ENCODE data around the gene GALNT17.

GALNT17 gene

GRCh38 chr7:71409550-71410157 lies 277.7 kb downstream of the GALNT17 start:
- DNase-seq, result no peak
- TF ChIP-seq GATA1 (IDR thresholded peaks at IDR 0.05; ENCODE audit: low read depth, low read length), result no peak
- no peak for TF ChIP-seq POLR2A (IDR thresholded peaks at IDR 0.05; ENCODE audit: low read length)

- no peak for DNase-seq
- no peak for TF ChIP-seq GATA1 (IDR thresholded peaks at IDR 0.05; ENCODE audit: low read depth, low read length)
- no peak for TF ChIP-seq POLR2A (IDR thresholded peaks at IDR 0.05; ENCODE audit: low read length)
Observed at GRCh38 chr7:71411475-71411874, 279.5 kb downstream of the GALNT17 start.

GRCh38 chr7:71414490-71414889 lies 282.5 kb downstream of the GALNT17 start:
- DNase-seq, result no peak
- TF ChIP-seq POLR2A (IDR thresholded peaks at IDR 0.05; ENCODE audit: low read length) (no peak), GATA1 (IDR thresholded peaks at IDR 0.05; ENCODE audit: low read depth, low read length) (no peak)

GRCh38 chr7:71419546-71420337 lies 287.8 kb downstream of the GALNT17 start:
- TF ChIP-seq GATA1 (IDR thresholded peaks at IDR 0.05; ENCODE audit: low read depth, low read length) (no peak), POLR2A (IDR thresholded peaks at IDR 0.05; ENCODE audit: low read length) (no peak)
- DNase-seq, result no peak

- TF ChIP-seq GATA1 (IDR thresholded peaks at IDR 0.05; ENCODE audit: low read depth, low read length), result no peak
- no peak for TF ChIP-seq POLR2A (IDR thresholded peaks at IDR 0.05; ENCODE audit: low read length)
- no peak for DNase-seq
Observed at GRCh38 chr7:71422104-71422503, 290.2 kb downstream of the GALNT17 start.

- TF ChIP-seq POLR2A (IDR thresholded peaks at IDR 0.05; ENCODE audit: low read length) (no peak), GATA1 (IDR thresholded peaks at IDR 0.05; ENCODE audit: low read depth, low read length) (no peak)
- DNase-seq, result no peak
Observed at GRCh38 chr7:71424166-71425035, 292.5 kb downstream of the GALNT17 start.

GRCh38 chr7:71429083-71429482 lies 297.1 kb downstream of the GALNT17 start:
- TF ChIP-seq POLR2A (IDR thresholded peaks at IDR 0.05; ENCODE audit: low read length), result no peak
- DNase-seq, result no peak

GRCh38 chr7:71430246-71430645 lies 298.3 kb downstream of the GALNT17 start:
- no peak for TF ChIP-seq GATA1 (IDR thresholded peaks at IDR 0.05; ENCODE audit: low read depth, low read length)
- no peak for TF ChIP-seq POLR2A (IDR thresholded peaks at IDR 0.05; ENCODE audit: low read length)
- no peak for DNase-seq

- no peak for DNase-seq
- TF ChIP-seq GATA1 (IDR thresholded peaks at IDR 0.05; ENCODE audit: low read depth, low read length), result no peak
- TF ChIP-seq POLR2A (IDR thresholded peaks at IDR 0.05; ENCODE audit: low read length), result no peak
Observed at GRCh38 chr7:71439321-71439720, 307.4 kb downstream of the GALNT17 start.

- TF ChIP-seq GATA1 (IDR thresholded peaks at IDR 0.05; ENCODE audit: low read depth, low read length), result no peak
- TF ChIP-seq POLR2A (IDR thresholded peaks at IDR 0.05; ENCODE audit: low read length), result no peak
- DNase-seq, result no peak
Observed at GRCh38 chr7:71442492-71443190, 310.7 kb downstream of the GALNT17 start.

GRCh38 chr7:71443191-71443530 lies 311.2 kb downstream of the GALNT17 start:
- no peak for DNase-seq
- TF ChIP-seq GATA1 (IDR thresholded peaks at IDR 0.05; ENCODE audit: low read depth, low read length) (no peak), POLR2A (IDR thresholded peaks at IDR 0.05; ENCODE audit: low read length) (no peak)

- no peak for DNase-seq
- TF ChIP-seq POLR2A (IDR thresholded peaks at IDR 0.05; ENCODE audit: low read length) (no peak), GATA1 (IDR thresholded peaks at IDR 0.05; ENCODE audit: low read depth, low read length) (no peak)
Observed at GRCh38 chr7:71444130-71444529, 312.2 kb downstream of the GALNT17 start.

GRCh38 chr7:71453630-71454029 lies 321.7 kb downstream of the GALNT17 start:
- DNase-seq, result no peak
- TF ChIP-seq POLR2A (IDR thresholded peaks at IDR 0.05; ENCODE audit: low read length) (no peak), GATA1 (IDR thresholded peaks at IDR 0.05; ENCODE audit: low read depth, low read length) (no peak)

- no peak for DNase-seq
- TF ChIP-seq POLR2A (IDR thresholded peaks at IDR 0.05; ENCODE audit: low read length), result no peak
- TF ChIP-seq GATA1 (IDR thresholded peaks at IDR 0.05; ENCODE audit: low read depth, low read length), result no peak
Observed at GRCh38 chr7:71454981-71455380, 323.0 kb downstream of the GALNT17 start.

Measured in erythroblast (primary cell).